Measurements from ENCODE around the gene SORCS2. TPM values are rescaled to one million over a fixed set of nuclear protein-coding genes. Genes with fewer than 3 reads are reported as not detected.

The SORCS2 gene
- polyA plus RNA-seq, 1 of the 3 experiments (the other 2 are of a cell fraction), result 1.6 TPM

- no peak overlapping the region for H2AFZ ChIP-seq (ENCODE audit: low read depth)
- H3K27ac ChIP-seq (ENCODE audit: low read depth in 2 of 2, low read length in 1 of 2), result peak overlapping the region in 1 of 2 experiments; percentile 22; a peak in 2 of 4 replicates
- H3K79me2 ChIP-seq (ENCODE audit: insufficient read depth), result peaks cover 89% of the 10 kb centered on the region
- H3K4me1 ChIP-seq (ENCODE audit: control insufficient read depth in 1 of 2, insufficient read depth in 2 of 2, low read depth in 1 of 2, low read length in 1 of 2), result peaks cover 38% of the 10 kb centered on the region in 2 experiments
- H3K4me3 ChIP-seq (ENCODE audit: low read depth in 2 of 2, low read length in 1 of 2), result no peak overlapping the region
- peaks cover 73 to 79% of the 10 kb centered on the region in 2 experiments for H3K36me3 ChIP-seq (replicated peaks in 1 of 2; ENCODE audit: control insufficient read depth in 1 of 2, insufficient read depth in 2 of 2, low read length in 1 of 2)
- DNase-seq, result no peak
- H3F3A ChIP-seq (replicated peaks; ENCODE audit: insufficient read depth), result peaks cover 54% of the 10 kb centered on the region
- peaks cover 46% of the 10 kb centered on the region for H4K20me1 ChIP-seq (ENCODE audit: insufficient read depth)
- no peaks in the 10 kb centered on the region for H3K9me3 ChIP-seq
- TF ChIP-seq, protein P1, sequence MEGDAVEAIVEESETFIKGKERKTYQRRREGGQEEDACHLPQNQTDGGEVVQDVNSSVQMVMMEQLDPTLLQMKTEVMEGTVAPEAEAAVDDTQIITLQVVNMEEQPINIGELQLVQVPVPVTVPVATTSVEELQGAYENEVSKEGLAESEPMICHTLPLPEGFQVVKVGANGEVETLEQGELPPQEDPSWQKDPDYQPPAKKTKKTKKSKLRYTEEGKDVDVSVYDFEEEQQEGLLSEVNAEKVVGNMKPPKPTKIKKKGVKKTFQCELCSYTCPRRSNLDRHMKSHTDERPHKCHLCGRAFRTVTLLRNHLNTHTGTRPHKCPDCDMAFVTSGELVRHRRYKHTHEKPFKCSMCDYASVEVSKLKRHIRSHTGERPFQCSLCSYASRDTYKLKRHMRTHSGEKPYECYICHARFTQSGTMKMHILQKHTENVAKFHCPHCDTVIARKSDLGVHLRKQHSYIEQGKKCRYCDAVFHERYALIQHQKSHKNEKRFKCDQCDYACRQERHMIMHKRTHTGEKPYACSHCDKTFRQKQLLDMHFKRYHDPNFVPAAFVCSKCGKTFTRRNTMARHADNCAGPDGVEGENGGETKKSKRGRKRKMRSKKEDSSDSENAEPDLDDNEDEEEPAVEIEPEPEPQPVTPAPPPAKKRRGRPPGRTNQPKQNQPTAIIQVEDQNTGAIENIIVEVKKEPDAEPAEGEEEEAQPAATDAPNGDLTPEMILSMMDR (IDR thresholded peaks at IDR 0.05), result no peak; the same call in 1 of the 2 replicates
- TF ChIP-seq GABPA (IDR thresholded peaks at IDR 0.05; ENCODE audit: low read depth) (no peak), SIN3A (IDR thresholded peaks at IDR 0.05; ENCODE audit: borderline replicate concordance, low read depth, low read length) (no peak), MAX (IDR thresholded peaks at IDR 0.05; ENCODE audit: low read depth) (no peak), SMC3 (IDR thresholded peaks at IDR 0.05; ENCODE audit: low read depth, low read length) (no peak), YY1 (IDR thresholded peaks at IDR 0.05; ENCODE audit: low read depth) (no peak), TAF1 (IDR thresholded peaks at IDR 0.05; ENCODE audit: borderline replicate concordance, low read depth, low read length) (no peak), MXI1 (IDR thresholded peaks at IDR 0.05; ENCODE audit: low read depth, low read length) (no peak), GATA2 (CRISPR knock-in tag; IDR thresholded peaks at IDR 0.05) (no peak), RFX5 (IDR thresholded peaks at IDR 0.05; ENCODE audit: low read length) (no peak), NFIC (IDR thresholded peaks at IDR 0.05; ENCODE audit: borderline replicate concordance) (no peak)
- TF ChIP-seq, protein P2, sequence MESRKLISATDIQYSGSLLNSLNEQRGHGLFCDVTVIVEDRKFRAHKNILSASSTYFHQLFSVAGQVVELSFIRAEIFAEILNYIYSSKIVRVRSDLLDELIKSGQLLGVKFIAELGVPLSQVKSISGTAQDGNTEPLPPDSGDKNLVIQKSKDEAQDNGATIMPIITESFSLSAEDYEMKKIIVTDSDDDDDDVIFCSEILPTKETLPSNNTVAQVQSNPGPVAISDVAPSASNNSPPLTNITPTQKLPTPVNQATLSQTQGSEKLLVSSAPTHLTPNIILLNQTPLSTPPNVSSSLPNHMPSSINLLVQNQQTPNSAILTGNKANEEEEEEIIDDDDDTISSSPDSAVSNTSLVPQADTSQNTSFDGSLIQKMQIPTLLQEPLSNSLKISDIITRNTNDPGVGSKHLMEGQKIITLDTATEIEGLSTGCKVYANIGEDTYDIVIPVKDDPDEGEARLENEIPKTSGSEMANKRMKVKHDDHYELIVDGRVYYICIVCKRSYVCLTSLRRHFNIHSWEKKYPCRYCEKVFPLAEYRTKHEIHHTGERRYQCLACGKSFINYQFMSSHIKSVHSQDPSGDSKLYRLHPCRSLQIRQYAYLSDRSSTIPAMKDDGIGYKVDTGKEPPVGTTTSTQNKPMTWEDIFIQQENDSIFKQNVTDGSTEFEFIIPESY (IDR thresholded peaks at IDR 0.05; ENCODE audit: borderline replicate concordance, low read depth), result no peak
- TF ChIP-seq, protein P3, sequence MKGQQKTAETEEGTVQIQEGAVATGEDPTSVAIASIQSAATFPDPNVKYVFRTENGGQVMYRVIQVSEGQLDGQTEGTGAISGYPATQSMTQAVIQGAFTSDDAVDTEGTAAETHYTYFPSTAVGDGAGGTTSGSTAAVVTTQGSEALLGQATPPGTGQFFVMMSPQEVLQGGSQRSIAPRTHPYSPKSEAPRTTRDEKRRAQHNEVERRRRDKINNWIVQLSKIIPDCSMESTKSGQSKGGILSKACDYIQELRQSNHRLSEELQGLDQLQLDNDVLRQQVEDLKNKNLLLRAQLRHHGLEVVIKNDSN (IDR thresholded peaks at IDR 0.05; ENCODE audit: borderline replicate concordance, low read depth), result no peak
- CTCF ChIA-PET, result interaction anchor here (0.6 to 8.9 kb wide), 3 partner anchors 16 to 141 kb away, joined by 3 to 66 read pairs (median 4); no protein-coding TSS in a partner anchor
- H3K9ac ChIP-seq, result no peak overlapping the region
- WGBS (ENCODE audit: low lambda C conversion rate), result 95% methylated on average over 17 of the region's 17 CpGs
- H3K9me2 ChIP-seq, result no peaks in the 10 kb centered on the region
- POLR2A ChIA-PET, result no interaction called here
- H3K4me2 ChIP-seq, result no peak overlapping the region
- H3K27me3 ChIP-seq (ENCODE audit: insufficient read depth), result no peaks in the 10 kb centered on the region
Observed at GRCh38 chr4:7788193-7788592, 595.9 kb downstream of the SORCS2 start.

Data from SK-N-SH (cell line).